HG03378 (cell line): ENCODE data around the gene EXO1.

Experiments used
- ATAC-seq: cut with Tn5 transposase; IDR thresholded peaks from one replicate; pipeline ENCODE4 v1.9.1; 2021; ENCODE audit warnings: mild to moderate bottlenecking, moderate library complexity; ENCODE audit not compliant: unreplicated experiment

Gene EXO1

DNA sequence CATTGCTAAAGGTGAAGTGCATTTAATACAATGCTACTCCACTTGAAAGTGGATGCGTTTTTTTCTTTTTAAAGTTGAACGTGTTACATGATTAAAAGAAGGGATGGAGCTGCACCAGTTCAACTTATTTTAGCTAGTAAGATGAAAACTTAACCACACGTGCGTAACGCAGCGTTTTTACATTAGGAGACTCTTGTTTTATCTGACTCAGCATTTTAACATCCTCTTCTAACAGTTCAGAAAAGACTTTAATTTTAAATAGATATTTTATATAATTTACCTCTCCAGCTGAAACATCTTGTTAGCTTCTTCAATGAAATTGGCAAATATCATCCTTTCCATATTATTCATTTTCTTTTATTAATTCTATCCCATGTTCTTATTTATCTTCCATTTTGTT is 33.4 kb downstream of the EXO1 start:
- no peak for ATAC-seq

DNA sequence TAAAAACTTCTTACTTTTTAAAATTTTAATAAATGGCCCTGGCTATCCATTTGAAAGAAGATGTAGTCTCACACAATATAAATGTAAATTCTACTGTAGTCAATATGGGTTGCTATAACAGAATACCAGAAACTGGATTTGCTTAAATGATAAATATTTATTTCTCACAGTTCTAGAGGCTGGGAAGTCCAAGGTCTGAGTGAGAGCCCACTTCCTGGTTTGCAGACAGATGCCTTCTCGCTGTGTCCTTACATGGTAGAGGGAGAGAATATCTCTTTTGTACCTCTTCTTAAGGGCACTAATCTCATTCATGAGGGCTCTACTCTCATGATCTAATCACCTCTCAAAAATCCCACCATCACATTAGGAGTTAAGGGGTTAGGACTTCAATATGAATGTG is 35.2 kb downstream of the EXO1 start:
- ATAC-seq = no peak

DNA sequence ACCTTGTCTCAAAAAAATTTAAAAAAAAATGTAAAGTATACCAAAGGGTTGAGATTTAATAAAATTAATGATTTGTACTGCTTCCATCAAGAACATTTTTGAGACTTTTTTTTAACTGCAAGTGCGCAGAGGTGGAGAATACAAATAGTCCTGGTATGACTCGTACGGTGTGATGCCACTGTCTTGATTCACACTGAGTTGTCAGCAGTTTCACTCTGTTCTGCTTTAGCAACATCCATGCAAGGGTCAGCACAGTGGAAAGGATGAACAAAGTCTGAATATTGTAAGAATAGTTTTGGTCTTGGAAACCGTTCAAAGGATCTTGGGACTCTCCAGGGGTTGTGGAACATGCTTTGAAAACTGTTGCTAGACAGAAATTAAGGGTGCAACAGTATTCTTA is 40.2 kb downstream of the EXO1 start:
- no peak for ATAC-seq

DNA sequence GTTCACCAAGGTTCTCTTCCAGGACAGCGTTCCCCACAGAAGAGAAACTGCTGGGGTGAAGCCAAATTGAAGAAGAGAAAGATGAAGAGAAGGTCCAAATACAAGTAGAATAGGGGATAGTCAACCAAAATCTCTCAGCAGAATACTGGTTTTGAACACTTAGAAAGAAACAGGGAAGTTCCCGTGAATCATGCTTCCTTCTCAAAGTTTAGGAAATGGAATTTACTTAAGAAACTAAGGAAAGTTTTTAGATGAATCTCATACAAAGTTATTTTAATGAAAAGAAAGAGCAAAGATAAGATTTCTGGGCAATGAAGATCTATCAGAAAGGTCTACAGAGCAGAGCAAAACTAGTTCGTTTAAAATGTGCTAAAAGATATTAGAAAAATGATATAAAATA is 43.3 kb downstream of the EXO1 start:
- no peak for ATAC-seq

DNA sequence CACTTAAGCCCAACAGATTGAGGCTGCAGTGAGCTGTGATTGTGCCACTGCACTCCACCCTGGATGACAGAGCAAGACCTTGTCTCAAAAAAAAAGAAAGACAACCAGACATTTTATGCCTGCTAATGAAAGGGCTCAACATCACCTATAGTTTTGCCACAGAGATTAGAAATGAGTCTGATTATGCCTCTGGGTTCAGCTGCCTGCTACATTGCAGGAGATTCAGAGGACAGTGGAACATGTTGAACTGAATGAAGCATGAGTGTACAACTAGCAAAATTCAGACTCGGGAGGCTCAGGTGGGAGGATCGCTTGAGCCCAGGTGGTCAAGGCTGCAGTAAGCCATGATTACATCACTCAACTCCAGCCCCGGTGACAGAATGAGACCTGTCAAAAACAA is 46.0 kb downstream of the EXO1 start:
- no peak for ATAC-seq

DNA sequence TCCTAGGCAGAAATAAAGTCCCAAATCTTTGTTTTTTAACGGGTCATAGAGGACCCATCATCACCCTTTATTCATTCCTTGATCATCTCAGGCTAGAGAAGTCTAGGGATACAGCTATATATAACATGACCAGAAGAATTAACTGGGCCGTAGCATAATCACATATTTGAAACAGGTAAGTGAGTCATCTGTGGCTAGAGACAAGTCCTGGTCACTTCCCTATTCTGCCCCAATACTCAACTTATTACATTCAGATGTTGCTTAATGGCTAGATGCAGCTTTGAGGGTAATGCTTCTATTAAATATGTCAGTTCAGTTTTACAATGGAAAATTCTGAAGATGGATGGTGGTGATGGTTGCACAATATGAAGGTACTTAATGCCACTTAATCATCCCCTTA is 47.0 kb downstream of the EXO1 start:
- peak; percentile 80 for ATAC-seq

DNA sequence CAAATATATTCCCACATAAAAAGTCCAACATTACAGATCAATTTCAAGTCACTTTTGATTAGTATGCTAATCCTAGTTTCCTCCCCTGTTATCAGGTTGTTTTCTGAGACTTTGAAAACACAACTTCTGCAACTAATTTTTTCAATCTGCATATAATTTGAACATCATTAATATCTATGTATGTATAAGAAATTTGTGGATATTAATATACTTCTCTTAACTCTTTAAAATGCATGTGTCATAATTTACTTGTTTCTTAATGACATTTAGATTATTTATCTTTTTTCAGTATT is 48.6 kb downstream of the EXO1 start:
- ATAC-seq = no peak

DNA sequence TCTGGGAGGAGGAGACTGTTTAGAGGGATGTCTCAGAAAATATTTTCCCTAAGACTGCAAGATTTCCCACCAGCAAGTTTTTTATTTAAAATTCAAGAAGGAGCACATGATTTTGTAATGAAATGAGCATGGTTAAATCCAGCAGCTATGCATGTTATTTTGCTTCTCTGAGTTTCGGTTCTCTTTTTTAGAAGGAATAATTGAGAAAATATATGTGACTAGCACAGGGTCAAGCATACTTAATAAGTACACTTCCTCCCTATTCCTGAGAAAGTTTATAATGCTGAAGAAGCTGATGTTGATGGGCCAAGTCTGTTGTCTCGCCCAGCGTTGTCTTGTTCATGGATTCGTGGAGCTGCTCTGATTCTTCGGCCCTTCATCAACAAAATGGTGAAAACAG is 51.2 kb downstream of the EXO1 start:
- ATAC-seq = peak; percentile 40

DNA sequence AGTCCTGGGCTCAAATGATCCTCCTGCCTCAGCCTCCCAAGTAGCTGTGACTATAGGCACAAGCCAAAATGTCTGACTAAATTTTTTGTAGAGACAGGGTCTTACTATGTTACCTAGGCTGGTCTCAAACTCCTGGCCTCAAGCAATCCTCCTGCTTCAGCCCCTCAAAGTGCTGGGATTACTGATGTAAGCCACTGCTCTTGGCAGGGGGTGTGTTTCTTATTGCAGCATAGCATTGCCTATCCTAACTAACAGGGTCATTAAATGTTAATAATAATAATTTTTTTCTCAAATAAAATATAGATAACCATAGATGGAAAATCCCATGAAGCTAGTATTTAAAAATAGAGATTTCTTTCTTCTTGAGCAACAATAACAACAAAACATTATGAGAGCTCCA is 52.4 kb downstream of the EXO1 start:
- no peak for ATAC-seq

DNA sequence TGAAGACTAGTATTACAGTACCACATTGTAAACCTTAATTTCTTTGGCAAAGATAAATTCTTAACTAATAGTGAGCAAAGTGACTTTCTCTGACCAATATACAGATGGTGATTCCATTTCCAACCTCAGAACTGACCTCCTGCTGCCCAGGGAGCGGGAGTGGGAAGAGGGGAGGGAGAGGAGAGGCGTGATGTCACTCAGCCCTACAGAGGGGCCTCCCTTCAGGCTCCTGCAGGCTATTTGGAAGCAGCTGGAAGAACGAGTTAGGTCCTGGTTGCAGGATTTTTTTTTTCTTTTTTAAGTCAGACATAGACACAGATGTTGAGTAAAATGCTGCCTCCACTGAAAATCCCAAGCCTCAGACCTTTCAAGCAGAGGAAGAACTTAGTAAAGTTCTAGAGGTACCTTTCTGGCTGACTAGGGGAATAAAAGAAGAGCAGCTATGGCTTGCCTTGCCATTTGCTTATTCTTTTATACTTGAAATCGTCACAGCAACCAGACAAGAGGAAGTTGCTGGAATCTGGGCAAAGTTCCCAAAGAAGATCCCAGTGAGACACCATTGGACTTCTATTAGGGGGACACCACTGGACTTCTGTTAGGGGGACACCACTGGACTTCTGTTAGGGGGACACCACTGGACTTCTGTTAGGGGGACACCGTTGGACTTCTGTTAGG is 54.5 kb downstream of the EXO1 start:
- ATAC-seq = no peak

DNA sequence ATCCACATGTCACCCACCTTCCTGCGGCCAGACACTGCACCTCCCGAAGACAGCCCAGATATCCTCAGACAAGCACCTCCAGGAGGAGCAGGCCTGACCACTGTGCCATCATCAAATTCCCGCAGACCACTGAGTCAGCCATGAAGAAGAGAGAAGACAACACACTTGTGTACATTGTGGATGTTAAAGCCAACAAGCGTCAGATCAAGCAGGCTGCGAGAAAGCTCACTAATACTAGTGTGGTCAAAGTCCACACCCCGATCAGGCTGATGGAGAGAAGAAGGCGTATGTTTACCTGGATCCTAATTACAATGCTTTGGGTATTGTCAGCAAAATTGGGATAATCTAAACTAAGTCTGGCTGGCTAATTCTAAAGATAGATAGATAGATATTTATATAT is 68.2 kb downstream of the EXO1 start:
- ATAC-seq = no peak

DNA sequence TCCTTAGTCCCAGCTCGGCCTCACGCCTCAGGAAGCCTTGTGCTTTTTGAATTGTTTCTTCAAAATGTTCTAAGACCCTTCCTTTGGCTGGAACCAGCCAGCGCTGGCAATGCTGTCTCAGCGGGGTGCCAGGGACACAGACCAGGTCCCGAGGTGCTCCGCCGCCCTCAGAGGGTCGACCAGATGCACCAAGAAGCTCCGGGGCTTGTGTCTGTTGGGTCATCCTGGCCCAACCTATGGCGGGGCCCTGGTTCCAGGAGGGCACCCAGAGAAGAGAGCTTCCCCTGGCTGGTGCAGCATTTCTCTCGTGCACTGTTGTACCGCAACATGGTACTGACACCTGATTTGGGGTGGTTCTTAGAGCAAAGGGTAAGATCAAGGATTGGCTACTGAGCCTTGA is 69.5 kb downstream of the EXO1 start:
- no peak for ATAC-seq

DNA sequence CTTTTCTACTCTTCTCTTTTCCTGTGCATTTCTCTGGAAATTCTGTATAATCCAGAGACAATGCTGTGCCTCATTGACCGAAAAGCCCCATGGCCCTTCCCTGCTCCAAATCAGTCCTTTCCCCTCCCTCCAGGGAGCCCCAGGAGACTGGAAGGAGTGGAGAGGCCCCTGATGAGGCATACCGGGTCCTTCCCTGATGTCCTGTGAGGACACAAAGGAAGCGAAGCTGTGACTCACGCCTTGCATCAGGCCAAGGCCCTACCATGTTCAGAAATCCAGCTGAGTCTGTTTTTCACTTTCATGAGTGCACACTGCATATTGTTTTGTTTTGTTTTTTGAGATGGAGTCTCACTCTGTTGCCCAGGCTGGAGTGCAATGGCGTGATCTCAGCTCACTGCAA is 70.9 kb downstream of the EXO1 start:
- ATAC-seq = no peak

DNA sequence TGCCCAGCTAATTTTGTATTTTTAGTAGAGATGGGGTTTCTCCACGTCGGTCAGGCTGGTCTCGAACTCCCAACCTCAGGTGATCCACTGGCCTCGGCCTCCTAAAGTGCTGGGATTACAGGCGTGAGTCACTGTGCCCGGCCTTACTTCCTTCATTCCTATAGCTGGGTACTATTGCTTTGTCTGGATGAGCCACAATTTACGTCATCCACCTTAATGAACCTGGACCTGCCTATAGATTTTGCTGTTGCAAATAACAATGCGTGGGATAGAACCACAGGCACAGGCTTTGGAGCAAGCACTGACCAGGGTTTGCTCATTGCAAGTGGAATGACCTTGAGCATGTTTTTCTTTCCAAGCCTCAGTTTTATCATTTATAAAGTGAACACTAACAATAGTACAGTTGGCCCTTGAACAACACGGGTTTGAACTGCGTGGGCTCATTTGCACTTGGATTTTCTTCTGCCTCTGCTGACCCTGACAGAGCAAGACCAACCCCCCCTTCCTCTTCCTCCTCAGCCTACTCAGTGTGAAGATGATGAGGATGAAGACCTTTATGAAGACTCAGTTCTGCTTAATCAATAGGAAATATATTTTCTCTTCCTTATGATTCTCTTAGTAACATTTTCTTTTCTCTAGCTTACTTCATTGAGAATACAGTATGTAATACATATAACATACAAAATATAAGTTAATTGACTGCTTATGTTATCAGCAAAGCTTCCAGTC is 76.2 kb downstream of the EXO1 start:
- ATAC-seq = no peak

DNA sequence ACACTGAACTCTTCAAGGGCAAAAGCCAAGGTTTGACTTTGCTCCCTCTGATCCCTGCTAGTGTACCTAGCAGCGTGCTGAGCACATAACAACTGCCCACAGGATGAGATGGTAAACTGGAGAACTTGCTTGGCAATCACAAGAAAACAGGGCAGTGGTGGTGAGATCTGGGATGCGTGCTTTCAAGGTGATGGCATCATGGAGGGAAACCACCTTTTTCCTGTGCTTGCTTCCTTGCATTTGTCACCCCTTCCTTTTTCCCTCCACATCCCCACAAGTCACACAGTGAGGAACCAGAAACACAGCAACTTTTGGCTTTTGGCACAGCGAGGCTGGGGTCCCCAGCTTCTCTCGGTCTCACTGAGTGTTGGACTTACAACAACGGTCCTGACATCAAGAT is 78.1 kb downstream of the EXO1 start:
- ATAC-seq = no peak

DNA sequence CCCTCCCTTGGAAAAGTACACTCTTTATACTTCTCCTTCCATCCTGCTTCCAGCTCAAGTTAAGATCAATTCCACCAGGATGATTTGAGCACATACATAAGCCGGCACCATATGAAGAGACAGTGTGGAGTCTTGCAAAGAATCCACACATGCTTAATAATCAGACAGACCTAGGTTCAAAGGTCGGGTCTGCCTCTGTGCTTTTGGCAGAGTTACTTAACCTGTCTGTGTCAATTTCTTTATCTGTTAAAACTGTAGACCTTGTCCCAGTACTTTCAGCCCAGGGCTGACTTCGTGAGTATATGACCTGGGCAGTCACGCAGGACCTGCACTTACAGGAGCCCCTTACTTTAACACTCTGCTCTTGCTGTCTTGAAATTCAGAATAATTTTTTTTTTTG is 79.3 kb downstream of the EXO1 start:
- no peak for ATAC-seq

DNA sequence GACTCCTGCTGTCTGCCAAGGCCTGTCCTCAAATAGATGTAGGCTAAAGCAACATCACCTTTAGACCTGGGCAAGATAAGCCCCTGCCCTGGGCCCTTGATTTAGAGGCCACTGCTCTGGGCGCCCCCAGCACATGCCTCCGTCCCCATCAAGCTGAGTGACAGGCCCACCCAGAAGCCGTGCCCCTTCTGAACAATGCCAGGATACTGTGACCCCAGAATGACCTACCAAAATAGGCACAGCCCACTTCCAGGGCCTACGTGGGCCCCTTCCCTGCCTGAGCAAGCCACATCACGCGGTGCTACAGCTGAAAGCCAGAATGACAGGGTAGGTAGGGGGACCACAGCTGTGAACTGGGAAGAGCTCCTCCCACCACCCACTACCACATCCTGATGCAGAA is 84.8 kb downstream of the EXO1 start:
- no peak for ATAC-seq

DNA sequence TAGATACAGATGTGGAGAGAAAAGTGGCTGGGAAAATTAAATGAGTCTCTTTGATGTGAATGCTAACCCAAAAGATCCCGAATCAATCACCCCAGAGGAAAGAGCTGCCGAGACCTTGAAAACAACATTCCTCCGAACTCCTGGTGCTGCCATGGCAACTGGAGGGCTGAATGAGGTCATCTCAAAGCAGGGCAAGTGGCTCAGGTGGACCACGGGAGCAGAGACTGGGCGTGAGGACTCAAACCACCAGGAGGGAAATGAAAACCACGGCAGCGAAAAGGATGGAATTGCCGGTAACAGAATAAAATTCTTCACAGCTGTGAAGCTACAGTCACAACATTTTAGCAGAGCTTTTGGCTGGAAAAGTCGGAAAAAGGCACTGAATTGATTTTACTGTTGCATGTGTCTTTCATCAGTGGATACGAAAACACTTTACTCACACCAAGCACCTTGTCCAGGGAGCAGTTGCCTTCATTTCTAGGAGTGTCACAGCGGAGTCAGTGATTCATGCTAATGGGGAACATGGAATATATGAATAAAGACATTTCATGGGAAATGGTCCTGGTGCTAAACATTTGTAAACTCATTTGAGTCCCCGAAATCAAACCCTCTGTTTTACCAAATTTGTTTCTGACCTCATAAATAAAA is 86.3 kb downstream of the EXO1 start:
- no peak for ATAC-seq

DNA sequence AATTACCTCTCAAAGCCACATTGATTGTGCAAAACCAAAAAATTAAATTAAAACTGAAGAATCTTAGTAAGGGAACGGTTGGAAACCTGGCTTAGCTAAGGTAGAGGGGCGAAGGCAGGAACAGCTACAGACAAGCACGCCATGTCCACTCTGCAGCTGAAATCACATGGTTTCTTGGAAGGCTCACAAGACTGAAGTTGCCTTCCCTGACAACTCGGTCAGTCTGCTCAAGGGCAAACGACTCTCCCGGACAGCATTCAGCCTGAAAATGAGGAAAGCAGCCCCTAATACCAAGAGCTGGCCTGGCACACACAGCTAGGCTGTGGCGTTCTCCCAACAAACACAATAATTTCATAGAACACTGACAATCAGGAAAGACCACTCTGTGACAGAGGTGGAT is 86.9 kb downstream of the EXO1 start:
- ATAC-seq = no peak
